HG02973 (cell line): ENCODE data around the gene ELL.

ENCODE experiments used
- ATAC-seq: cut with Tn5 transposase; IDR thresholded peaks from one replicate; pipeline ENCODE4 v1.9.1; 2021; ENCODE audit warnings: moderate library complexity; ENCODE audit not compliant: unreplicated experiment

ELL gene

GRCh38 chr19:18435842-18436670 lies 85.8 kb downstream of the ELL start:
- ATAC-seq = no peak

GRCh38 chr19:18435178-18435841 lies 86.6 kb downstream of the ELL start:
- no peak for ATAC-seq

- no peak for ATAC-seq
Measured at GRCh38 chr19:18434411-18435175, 87.3 kb downstream of the ELL start.

- no peak for ATAC-seq
Measured at GRCh38 chr19:18433735-18434398, 88.0 kb downstream of the ELL start.

GRCh38 chr19:18433015-18433691 lies 88.7 kb downstream of the ELL start:
- ATAC-seq = no peak

GRCh38 chr19:18432275-18433014 lies 89.4 kb downstream of the ELL start:
- ATAC-seq = no peak

- ATAC-seq = no peak
Measured at GRCh38 chr19:18431351-18432197, 90.3 kb downstream of the ELL start.

- ATAC-seq = no peak
Measured at GRCh38 chr19:18430417-18431144, 91.3 kb downstream of the ELL start.

GRCh38 chr19:18429717-18430416 lies 92.0 kb downstream of the ELL start:
- no peak for ATAC-seq

GRCh38 chr19:18428787-18429674 lies 92.8 kb downstream of the ELL start:
- ATAC-seq = peak; percentile 54

- ATAC-seq = no peak
Measured at GRCh38 chr19:18428173-18428786, 93.6 kb downstream of the ELL start.

- no peak for ATAC-seq
Measured at GRCh38 chr19:18427743-18428113, 94.1 kb downstream of the ELL start.

GRCh38 chr19:18427080-18427742 lies 94.7 kb downstream of the ELL start:
- no peak for ATAC-seq

- ATAC-seq = no peak
Measured at GRCh38 chr19:18426416-18426767, 95.5 kb downstream of the ELL start.

- no peak for ATAC-seq
Measured at GRCh38 chr19:18425515-18426415, 96.1 kb downstream of the ELL start.
